ENCODE data around the gene FBLL1.
"Not testable (repeated sequence)": the region's sequence is repeated elsewhere in the genome, so short reads cannot be mapped to it uniquely, and the experiment has no call there.

DNA sequence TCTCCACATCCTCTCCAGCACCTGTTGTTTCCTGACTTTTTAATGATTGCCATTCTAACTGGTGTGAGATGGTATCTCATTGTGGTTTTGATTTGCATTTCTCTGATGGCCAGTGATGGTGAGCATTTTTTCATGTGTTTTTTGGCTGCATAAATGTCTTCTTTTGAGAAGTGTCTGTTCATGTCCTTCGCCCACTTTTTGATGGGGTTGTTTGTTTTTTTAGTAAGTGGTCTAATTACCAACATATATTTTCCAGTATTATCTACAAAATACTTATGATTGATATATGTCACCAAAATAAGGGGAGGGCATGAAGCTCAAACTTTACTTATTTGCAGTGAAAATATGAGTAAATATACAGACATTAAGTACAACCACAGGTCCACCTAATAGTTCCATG, 45.1 kb downstream of the FBLL1 start:
- TF ChIP-seq, protein P1, sequence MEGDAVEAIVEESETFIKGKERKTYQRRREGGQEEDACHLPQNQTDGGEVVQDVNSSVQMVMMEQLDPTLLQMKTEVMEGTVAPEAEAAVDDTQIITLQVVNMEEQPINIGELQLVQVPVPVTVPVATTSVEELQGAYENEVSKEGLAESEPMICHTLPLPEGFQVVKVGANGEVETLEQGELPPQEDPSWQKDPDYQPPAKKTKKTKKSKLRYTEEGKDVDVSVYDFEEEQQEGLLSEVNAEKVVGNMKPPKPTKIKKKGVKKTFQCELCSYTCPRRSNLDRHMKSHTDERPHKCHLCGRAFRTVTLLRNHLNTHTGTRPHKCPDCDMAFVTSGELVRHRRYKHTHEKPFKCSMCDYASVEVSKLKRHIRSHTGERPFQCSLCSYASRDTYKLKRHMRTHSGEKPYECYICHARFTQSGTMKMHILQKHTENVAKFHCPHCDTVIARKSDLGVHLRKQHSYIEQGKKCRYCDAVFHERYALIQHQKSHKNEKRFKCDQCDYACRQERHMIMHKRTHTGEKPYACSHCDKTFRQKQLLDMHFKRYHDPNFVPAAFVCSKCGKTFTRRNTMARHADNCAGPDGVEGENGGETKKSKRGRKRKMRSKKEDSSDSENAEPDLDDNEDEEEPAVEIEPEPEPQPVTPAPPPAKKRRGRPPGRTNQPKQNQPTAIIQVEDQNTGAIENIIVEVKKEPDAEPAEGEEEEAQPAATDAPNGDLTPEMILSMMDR (IDR thresholded peaks at IDR 0.05): not testable (repeated sequence)
- TF ChIP-seq POLR2A (IDR thresholded peaks at IDR 0.05): not testable (repeated sequence)

Data from right lobe of liver (tissue), 4 donors.